Astrocyte (in vitro differentiated cells and primary cell): ENCODE data around the gene SNAI3. TPM values are rescaled to one million over a fixed set of nuclear protein-coding genes. Genes with fewer than 3 reads are reported as not detected.

Source experiments
- DNase-seq: peaks from one replicate; pipeline ENCODE4 v3.0.0-alpha.2; 2010; ENCODE audit warnings: low read depth
- FAIRE-seq: peaks from 2 replicates; lab custom pipeline; 2011; peaks lifted over from hg19 to GRCh38; lab: Jason Lieb, UNC
- H2AFZ ChIP-seq: 2 replicates; pipeline ENCODE4 v1.6.0; 2012; ENCODE audit warnings: low read depth, low read length, inconsistent platforms
- H3K27ac ChIP-seq: 2 replicates; pipeline ENCODE4 v1.5.1; 2011; ENCODE audit warnings: low read depth, low read length, inconsistent platforms
- H3K27me3 ChIP-seq: 2 replicates; pipeline ENCODE4 v1.6.0; 2011; ENCODE audit warnings: low read length, inconsistent platforms; ENCODE audit not compliant: insufficient read depth
- H3K36me3 ChIP-seq: 2 replicates; pipeline ENCODE4 v1.5.1; 2011; ENCODE audit warnings: low read length, inconsistent platforms; ENCODE audit not compliant: insufficient read depth
- H3K4me1 ChIP-seq: 2 replicates; pipeline ENCODE4 v1.5.1; 2011; ENCODE audit warnings: low read length, inconsistent platforms; ENCODE audit not compliant: insufficient read depth
- H3K4me2 ChIP-seq: 2 replicates; pipeline ENCODE4 v1.6.0; 2012; ENCODE audit warnings: low read length, inconsistent platforms
- H3K4me3 ChIP-seq: 2 replicates; pipeline ENCODE4 v1.5.1; 2011; ENCODE audit warnings: low read depth, mild to moderate bottlenecking, low read length, inconsistent platforms; ENCODE audit not compliant: insufficient read depth
- H3K79me2 ChIP-seq: 2 replicates; pipeline ENCODE4 v1.6.0; 2012; ENCODE audit warnings: mild to moderate bottlenecking, low read length, inconsistent platforms; ENCODE audit not compliant: insufficient read depth
- H3K9ac ChIP-seq: 2 replicates; pipeline ENCODE4 v1.6.0; 2012; ENCODE audit warnings: mild to moderate bottlenecking, low read length, inconsistent platforms
- H3K9me3 ChIP-seq: 2 replicates; pipeline ENCODE4 v1.5.1; 2012; ENCODE audit warnings: low read depth, mild to moderate bottlenecking, low read length, inconsistent platforms; ENCODE audit not compliant: insufficient read depth
- H4K20me1 ChIP-seq: 2 replicates; pipeline ENCODE4 v1.6.0; 2012; ENCODE audit warnings: low read length, inconsistent platforms; ENCODE audit not compliant: insufficient read depth
- H3K27ac Mint-ChIP-seq: one replicate; pipeline ENCODE4 v1.8.0; 2021; ENCODE audit warnings: mild to moderate bottlenecking, mixed read lengths; ENCODE audit not compliant: unreplicated experiment
- H3K27me3 Mint-ChIP-seq: one replicate; pipeline ENCODE4 v1.8.0; 2021; ENCODE audit warnings: low read depth, mixed read lengths; ENCODE audit not compliant: unreplicated experiment
- H3K36me3 Mint-ChIP-seq: one replicate; pipeline ENCODE4 v1.8.0; 2021; ENCODE audit warnings: low read depth, mixed read lengths; ENCODE audit not compliant: unreplicated experiment
- H3K4me1 Mint-ChIP-seq: one replicate; pipeline ENCODE4 v1.8.0; 2021; ENCODE audit warnings: low read depth, mixed read lengths; ENCODE audit not compliant: unreplicated experiment
- H3K4me3 Mint-ChIP-seq: one replicate; pipeline ENCODE4 v1.8.0; 2021; ENCODE audit warnings: mild to moderate bottlenecking, moderate library complexity, mixed read lengths; ENCODE audit not compliant: unreplicated experiment
- H3K9me3 Mint-ChIP-seq: one replicate; pipeline ENCODE4 v1.8.0; 2021; ENCODE audit warnings: mild to moderate bottlenecking, mixed read lengths; ENCODE audit not compliant: unreplicated experiment
- CTCF ChIP-seq: IDR thresholded peaks from 2 replicates; pipeline ENCODE4 v1.5.1; 2011; ENCODE audit warnings: low read depth, mild to moderate bottlenecking, inconsistent platforms, low read length, moderate library complexity; ENCODE audit not compliant: insufficient read depth
- EZH2 ChIP-seq: IDR thresholded peaks from 2 replicates; pipeline ENCODE4 v1.6.1; 2012; ENCODE audit warnings: mild to moderate bottlenecking, low read length, inconsistent platforms; ENCODE audit not compliant: insufficient read depth
- total RNA-seq: library from RNA; stranded (reverse); gene quantifications from 2 replicates; pipeline ENCODE4 v1.2.1, GENCODE V29; 2021

The SNAI3 gene
- total RNA-seq, 1 donor from 2014 or later = 0.48 TPM

- no peak overlapping the region for H3K9ac ChIP-seq
- H3K4me2 ChIP-seq = no peak overlapping the region
- Mint-ChIP-seq H3K27ac (no peak overlapping the region), H3K9me3 (no peaks in the 10 kb centered on the region), H3K27me3 (no peaks in the 10 kb centered on the region), H3K4me1 (no peaks in the 10 kb centered on the region), H3K36me3 (peaks cover 16% of the 10 kb centered on the region), H3K4me3 (no peak overlapping the region)
- H2AFZ ChIP-seq = no peak overlapping the region
- peaks cover 5% of the 10 kb centered on the region for H3K79me2 ChIP-seq
- TF ChIP-seq EZH2 (no peak), CTCF (no peak)
- FAIRE-seq = no peak
- H3K27ac ChIP-seq = no peak overlapping the region
- no peak for DNase-seq
- no peaks in the 10 kb centered on the region for H3K9me3 ChIP-seq
- H3K4me3 ChIP-seq = no peak overlapping the region
- H3K27me3 ChIP-seq = no peaks in the 10 kb centered on the region
- no peaks in the 10 kb centered on the region for H3K4me1 ChIP-seq
- peaks cover 38% of the 10 kb centered on the region for H4K20me1 ChIP-seq
- peaks cover 20% of the 10 kb centered on the region for H3K36me3 ChIP-seq
Observed at GRCh38 chr16:88719933-88720296, 33.6 kb upstream of the SNAI3 start.

GRCh38 chr16:88719267-88719932 lies 33.1 kb upstream of the SNAI3 start:
- no peak overlapping the region for H3K4me3 ChIP-seq
- H3K4me2 ChIP-seq = no peak overlapping the region
- no peaks in the 10 kb centered on the region for H3K4me1 Mint-ChIP-seq
- H3K27me3 Mint-ChIP-seq = no peaks in the 10 kb centered on the region
- peaks cover 16% of the 10 kb centered on the region for H3K36me3 Mint-ChIP-seq
- no peaks in the 10 kb centered on the region for H3K9me3 Mint-ChIP-seq
- H3K27me3 ChIP-seq = no peaks in the 10 kb centered on the region
- FAIRE-seq (no peak), DNase-seq (no peak)
- H3K4me3 Mint-ChIP-seq = no peak overlapping the region
- peaks cover 20% of the 10 kb centered on the region for H3K36me3 ChIP-seq
- H3K9me3 ChIP-seq = no peaks in the 10 kb centered on the region
- H3K27ac Mint-ChIP-seq = no peak overlapping the region
- TF ChIP-seq EZH2 (no peak), CTCF (no peak)
- H3K79me2 ChIP-seq = peaks cover 5% of the 10 kb centered on the region
- H3K27ac ChIP-seq = no peak overlapping the region
- no peak overlapping the region for H3K9ac ChIP-seq
- no peak overlapping the region for H2AFZ ChIP-seq
- no peaks in the 10 kb centered on the region for H3K4me1 ChIP-seq
- peaks cover 43% of the 10 kb centered on the region for H4K20me1 ChIP-seq

- Histone ChIP-seq H3K9me3 (no peaks in the 10 kb centered on the region), H3K4me2 (no peak overlapping the region), H3K79me2 (peaks cover 10% of the 10 kb centered on the region), H3K27ac (no peak overlapping the region), H3K36me3 (peaks cover 20% of the 10 kb centered on the region), H3K27me3 (no peaks in the 10 kb centered on the region), H2AFZ (no peak overlapping the region), H3K9ac (no peak overlapping the region), H3K4me3 (no peak overlapping the region), H3K4me1 (no peaks in the 10 kb centered on the region), H4K20me1 (peaks cover 56% of the 10 kb centered on the region)
- H3K27me3 Mint-ChIP-seq = no peaks in the 10 kb centered on the region
- H3K9me3 Mint-ChIP-seq = no peaks in the 10 kb centered on the region
- TF ChIP-seq EZH2 (no peak), CTCF (no peak)
- DNase-seq = no peak
- no peak overlapping the region for H3K4me3 Mint-ChIP-seq
- no peak for FAIRE-seq
- no peak overlapping the region for H3K27ac Mint-ChIP-seq
- no peaks in the 10 kb centered on the region for H3K4me1 Mint-ChIP-seq
- peaks cover 16% of the 10 kb centered on the region for H3K36me3 Mint-ChIP-seq
Observed at GRCh38 chr16:88718178-88718577, 31.9 kb upstream of the SNAI3 start.
